Right renal cortex interstitium (tissue), 3 donors: ENCODE data around the gene GREB1. TPM values are rescaled to one million over a fixed set of nuclear protein-coding genes. Genes with fewer than 3 reads are reported as not detected.

Experiments
- DNase-seq, 3 donors: peaks; one replicate each; pipeline ENCODE4 v3.0.0-alpha.2; 2013; ENCODE audit warnings: low read depth in 3 of 3, low spot score in 2 of 3
- polyA plus RNA-seq, 3 donors: library from polyadenylated mRNA; unstranded; fragments of 120-200 nt; gene quantifications; one replicate each; pipeline ENCODE4 v1.2.1, GENCODE V29; 2013; ENCODE audit not compliant: insufficient read length in 3 of 3

The GREB1 gene
- polyA plus RNA-seq, 3 donors = 10.8 to 11.0 (median 10.8) TPM

DNA sequence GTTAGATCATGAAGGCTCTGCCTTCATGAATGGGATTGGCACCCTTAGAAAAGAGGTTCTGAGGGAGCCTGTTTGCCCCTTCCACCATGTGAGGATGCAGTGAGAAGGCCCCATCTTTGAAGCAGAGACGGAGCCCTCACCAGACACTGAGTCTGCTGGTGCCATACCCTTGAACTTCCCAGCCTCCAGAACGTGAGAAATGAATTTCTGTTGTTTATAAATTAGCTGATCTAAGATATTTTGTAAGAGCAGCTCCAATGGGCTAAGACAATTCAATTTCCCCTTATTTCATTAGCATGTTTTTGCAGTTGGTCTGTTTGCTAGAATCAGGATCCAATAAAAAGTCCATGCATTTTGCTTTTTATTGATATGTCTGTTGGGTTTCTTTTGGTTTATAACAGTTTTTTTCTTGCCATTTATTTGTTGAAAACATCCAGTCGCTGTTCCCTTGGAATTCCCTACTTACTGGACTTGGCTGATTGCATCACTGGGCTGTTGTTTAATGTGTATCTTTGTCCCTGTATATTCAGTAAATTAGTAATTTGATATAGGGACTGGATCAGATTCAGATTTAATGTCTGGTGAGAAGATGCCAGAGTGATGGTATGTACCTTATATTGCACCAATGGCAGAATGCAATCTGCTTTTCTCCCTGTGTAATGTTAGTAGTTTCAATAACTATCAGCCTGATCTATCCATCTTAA, 24.0 kb upstream of the GREB1 start:
- DNase-seq = no peak

DNA sequence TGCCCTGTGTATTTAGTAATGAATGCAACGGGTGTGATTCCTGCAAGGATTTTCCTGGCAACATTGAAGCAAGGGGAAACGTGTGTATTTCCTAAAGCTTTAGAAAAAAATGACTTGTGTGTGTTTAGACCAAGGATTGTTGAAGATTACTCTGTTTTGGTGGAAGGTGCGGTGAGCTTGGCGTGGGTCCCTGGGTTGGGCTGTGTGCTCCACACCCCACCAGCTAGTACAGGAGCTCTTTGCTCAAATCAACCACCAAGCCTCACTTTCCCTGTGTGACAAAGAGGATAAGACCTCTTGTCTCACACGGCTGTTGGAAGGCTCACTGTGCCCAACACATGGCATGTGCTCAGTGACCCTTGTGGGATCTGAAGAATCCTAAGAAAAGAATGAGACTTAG, 21.4 kb upstream of the GREB1 start:
- no peak for DNase-seq

DNA sequence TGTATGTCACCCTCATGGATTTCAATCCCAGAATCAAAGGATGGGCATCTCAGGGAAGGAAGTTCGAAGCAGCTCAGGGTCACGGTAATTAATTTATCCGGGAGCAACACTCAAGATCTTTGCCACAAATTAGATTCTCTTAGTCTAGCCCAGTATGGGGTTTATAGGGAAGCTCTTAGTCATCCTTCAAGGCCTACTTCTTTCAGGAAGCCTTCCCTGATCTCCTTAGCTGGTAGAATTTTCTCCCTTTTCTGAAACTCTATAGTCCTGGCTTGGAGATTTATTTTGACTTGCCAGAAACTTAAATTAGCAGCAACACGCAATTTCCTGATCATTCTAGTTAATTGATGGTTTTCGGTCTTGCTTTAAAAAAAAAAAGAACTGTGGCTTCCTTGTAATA, 20.5 kb upstream of the GREB1 start:
- no peak for DNase-seq

DNA sequence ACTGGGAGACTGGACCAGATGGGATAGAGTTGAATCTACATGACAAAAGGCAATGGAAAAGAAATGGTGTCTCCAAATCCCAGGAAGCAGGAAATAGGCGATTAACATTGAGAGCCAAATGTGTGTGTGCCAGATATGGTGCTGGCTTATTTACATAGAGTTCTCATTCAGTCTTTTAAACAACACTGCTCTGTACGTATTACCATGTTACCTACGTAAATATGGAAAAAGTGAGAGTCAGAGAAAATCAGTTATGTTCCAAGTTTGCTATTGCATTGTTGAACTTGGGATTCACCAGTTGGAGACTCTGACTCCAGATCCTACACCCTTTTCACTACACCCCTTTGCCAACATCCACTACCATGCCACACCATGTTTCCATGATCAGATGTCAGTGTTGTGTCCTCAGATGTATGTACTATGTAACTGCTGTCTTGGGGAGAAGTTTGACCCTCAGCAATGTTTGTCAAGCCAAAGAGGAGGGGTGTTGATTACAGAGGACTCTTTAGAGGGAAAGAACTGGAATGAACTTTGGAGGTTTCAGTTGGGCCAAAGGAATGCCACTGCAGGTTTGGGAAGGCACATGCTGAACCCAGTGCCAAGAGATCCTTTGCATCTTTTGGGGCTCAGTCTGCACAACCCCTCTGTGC, 19.6 kb upstream of the GREB1 start:
- DNase-seq = no peak

DNA sequence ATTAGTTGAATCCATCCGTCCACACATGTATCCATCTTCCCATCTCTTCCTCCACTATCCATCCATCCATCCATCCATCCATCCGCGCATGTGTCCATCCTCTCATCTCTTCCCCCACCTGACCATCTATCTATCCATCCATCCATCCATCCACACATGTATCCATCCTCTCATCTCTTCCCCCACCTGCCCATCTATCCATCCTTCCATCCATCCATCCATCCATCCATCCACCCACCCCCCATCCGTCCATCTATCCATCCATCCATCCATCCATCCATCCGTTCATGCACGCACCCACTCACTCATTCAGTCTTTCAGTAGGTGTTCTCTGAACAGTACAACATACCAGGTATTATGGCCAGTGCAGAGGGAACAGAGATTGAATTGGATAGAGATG, 18.9 kb upstream of the GREB1 start:
- DNase-seq = no peak

DNA sequence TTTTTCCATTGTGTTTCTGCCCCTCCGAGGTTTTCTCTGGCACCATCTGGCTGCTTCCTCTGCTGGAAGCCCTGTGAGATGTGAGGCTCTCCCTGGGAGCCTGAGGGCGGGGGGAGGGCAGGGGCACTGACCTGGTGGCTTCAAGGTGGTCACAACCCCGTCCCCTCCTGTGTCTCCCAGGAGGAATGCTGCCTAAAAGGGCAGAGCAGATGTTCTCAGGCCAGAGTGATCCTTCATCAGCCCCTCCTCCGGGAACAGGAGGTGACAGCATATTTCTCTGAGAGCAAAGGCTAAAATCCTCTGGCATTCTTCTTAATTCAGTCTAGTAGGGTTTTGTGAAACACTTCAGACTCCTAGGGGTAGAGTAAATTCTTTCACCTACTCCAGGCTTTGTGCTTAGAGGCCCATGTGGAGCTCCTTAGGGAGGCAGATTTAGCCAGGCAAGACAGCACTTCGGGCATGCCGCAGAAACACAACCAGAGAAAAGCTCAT, 18.3 kb upstream of the GREB1 start:
- DNase-seq = no peak

DNA sequence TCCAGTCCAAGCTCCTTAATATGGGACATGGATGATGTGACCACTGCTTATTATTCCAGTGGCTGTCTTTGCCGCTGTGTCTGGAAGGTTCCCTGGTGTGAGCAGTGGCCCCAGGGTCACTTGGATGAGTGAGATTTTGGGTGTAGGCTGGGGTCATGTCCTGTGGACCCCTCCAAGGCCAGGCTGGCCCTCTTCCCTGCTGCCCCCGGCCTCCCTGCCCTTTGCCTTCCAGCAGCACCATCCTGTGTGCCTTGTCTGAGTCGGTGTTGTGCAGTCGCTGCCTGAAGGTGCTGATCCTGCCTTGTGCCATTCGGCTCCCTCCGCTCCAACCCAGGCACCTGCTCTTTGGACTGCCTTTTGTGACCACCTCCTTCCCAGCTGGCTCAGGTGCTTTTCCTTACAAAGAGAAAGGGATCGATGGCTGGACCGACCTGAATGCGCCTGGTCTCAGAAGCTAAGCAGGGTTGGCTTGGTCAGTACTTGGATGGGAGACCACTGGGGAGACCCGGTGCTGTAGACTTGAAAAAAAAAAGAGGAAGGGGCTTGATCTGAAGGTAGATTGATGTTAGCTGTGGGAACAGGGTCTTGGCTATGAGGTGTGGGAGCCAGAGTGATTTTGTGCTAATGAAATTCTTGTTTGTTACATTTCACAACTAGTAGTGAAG, 16.7 kb upstream of the GREB1 start:
- no peak for DNase-seq

DNA sequence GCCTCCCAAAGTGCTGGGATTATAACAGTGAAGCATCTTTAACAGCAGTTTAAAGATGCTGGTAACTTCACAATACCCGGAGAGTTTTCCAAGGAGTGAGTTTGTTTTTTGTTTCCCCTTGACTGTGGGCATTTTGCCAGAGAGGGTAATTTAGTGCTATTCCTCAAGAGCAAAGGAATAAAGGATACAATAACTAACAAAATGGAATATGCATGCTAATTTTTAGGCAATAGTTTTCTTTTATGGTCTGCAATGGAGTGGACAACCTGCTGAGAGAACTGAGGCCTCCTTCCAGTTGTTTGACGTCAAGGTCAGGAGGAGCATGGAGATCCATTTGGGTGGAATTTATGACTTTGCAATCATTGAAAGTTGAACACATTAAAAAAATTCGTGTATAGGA, 15.9 kb upstream of the GREB1 start:
- DNase-seq = no peak

DNA sequence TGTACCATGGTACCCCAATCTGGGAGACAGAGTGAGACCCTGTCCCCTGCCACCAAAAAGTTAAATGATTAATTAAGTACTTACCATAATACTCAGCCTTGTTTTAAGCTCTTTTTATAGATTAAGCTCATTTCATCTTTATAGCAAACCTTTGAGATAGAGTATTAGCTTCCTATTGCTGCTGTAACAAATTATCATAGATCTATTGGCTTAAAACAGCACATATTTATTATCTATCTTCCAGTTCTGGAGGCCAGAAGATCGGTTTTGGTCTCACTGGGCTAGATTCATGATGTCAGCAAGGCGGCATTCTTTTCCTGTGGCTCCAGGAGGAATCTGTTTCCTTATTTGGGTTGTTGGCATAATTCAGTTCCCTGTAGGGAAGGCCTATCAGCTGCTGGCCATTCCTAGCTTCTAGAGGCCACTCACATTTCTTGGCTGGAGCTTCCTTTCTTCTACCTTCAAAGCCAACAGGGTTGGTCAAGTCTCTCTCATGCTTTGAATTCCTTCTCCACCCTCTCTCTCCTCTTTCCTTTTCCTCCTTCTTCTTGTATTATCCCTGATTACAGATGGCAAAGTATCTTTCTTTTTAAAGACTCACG, 13.7 kb upstream of the GREB1 start:
- no peak for DNase-seq

DNA sequence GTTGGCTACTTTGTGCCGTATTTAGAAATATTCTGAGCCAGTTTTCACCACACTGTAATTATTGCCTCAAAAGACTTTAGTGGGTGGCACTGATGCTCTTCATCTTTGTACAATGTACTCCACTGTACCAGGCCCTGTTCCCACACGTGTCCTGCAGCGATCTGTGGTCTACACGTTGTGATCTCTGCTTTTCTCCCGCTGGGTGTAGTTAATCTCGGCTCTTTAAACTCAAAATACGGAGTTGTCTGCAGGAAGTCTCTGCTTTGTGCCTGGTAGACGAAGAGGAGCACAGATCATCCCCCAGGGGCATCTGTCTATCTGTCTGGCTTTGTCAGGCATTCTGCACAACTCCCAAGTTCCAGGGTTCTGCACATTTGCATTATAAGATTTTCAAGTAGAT, 12.1 kb upstream of the GREB1 start:
- DNase-seq = no peak

DNA sequence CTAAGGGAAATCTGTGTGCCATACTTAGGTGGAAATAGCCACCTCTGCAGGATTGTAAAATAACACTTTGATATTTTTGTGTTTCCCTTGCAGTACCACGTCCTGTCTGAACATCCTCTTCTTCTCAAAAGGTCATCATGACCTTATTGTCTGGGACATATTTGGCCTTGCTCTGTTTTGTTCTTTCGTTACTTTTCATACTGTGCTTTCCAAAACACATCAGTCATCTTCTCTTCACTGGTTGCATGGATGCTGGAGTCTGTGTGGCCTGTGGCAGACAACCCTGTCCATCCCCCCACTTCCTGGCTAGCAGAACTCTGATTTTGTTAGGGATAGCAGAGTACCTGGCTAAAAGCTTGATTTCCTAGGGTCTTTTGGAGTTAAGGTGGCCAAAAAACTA, 9.4 kb upstream of the GREB1 start:
- no peak for DNase-seq

DNA sequence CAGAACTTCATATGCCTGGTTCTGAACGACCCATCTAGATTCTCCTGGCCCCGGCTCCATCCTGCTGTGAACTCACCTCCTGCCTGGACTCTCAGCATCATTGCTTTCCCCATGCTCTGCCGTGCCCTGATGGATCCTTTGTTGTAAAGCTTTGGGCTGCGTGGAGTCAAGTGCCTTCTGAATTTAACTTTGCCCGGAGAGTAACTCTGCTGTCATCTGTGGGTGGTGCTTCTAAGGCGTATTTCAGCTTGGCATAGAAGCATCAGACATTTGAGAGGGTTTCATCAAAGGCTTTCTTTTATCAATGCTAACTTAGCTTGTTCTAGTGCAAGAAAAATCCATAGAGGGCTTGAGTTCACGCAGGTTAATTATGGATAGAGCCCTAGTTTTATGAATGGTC, 8.1 kb upstream of the GREB1 start:
- no peak for DNase-seq

DNA sequence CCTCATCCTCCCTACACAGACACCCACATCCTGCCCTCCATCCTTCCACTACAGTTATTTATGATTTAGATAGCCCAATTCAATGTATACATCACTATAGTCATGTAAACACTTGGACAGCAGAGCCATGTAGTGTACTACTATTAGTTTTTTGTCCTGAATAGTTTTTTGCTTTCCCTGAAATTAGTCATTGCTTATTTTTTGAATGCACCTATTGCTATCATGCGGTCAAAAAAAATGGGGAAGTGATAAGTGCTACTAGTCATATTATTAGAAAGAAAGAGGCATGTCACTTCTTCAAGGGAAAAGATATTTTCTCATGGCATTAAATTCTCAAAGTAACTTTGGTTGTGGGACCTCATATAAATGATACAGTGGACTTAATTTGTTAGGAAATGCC, 6.8 kb upstream of the GREB1 start:
- no peak for DNase-seq

DNA sequence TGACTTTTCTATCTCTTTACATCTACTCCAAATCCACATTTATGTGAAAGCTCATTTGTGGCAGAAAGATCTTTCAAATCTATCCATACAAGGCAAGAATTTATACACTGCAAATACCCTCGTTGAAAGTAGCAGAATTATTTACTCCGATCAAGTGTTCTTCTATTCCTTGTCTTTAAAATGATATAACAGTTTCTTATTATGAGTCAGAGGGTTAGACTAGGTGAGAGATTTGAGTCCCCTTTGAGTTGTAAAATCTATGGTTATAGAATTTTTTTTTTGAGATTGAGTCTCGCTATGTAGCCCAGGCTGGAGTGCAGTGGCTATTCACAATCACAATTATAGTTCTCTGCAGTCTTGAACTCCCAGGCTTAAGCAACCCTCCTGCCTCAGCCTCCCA, 5.6 kb upstream of the GREB1 start:
- DNase-seq = no peak

DNA sequence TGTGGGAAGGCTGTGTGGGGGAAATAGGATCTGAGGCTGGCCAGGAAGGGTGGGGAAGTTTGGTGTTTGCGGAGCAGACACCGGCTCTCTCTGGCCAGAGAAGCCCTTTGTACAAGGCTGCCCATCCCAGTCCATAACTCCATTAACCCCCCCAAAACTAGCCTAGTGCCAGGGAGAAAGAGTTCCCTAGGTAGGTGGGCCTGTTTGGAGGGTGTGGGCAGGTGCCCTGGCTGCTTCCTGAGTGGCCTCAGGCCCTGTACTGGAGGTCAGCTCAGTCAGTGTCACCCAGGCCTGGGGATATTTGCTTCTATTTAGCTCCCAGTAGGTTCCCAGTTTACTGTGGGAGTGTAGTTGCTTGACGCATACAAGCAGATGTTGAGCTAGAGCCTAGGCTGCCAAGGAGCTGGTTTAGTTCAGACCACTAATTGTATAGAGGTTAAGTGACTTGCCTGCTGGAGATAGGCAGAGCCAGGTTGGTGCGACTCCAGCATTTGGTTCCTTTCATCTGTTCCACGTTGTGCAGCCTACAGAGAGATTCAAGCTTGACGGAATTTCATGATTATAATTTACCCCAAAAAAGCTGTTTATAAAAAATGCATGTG, 2.9 kb upstream of the GREB1 start:
- DNase-seq = no peak

DNA sequence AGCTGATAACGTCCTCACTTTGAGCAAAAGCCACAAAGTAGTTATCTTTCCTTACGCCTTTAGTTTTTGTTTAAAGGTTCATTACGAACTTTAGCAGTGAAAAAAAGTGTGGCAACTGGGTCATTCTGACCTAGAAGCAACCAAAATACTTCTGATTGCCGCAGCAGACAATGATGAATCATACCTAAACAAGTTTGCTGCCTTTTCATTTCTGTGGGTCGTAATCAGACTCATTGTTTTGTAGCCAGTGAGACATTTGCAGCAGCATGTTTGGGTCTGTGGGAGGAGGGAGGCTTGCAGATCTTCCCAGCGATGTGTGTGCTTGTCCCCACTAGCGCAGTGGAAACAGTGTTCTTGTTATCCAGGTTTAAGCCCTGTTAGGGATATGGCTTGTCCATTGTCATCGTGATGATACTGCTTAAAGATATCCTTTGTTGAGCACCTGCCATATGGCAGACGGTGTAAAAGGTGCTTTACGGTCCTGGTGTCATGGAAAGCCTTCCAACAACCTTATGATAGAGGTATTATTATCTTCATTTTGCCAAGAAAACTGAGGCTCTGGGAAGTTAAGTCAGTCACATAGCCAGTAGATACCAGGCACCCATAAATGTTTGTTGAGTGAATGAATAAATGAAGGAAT, 1.3 kb upstream of the GREB1 start:
- DNase-seq = no peak

DNA sequence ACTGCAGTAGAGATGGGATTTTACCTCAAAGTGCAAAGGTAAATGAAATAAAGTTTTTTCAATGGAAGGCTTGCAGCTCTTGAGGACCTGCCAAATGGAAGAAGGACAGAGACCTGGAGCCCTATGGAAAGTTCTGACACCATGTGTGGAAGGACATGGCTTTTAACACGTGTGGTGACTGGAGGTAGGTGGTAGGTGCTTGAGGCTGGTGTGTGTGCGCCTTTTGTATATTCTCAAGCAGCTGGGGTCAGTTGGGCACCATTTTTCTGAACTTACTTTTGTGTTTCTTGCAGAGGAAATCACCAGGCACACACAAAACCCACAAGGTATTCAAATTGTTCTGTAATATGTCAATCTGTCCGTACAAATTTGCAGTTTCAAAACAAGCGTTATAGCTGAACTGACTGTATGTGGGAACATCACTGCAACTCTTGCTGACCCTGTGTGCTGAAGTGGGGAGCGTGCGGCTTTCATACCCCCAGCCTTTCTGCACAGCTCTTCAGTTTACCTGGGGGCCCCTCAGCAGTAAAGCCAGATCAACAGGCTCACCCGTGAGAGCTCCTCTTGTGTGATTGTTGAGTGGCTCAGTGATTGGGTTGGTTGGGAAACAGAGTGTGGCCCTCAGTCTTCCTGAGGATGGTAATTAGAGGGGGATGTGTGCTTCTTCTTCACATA, 363 bp downstream of the GREB1 start:
- DNase-seq = no peak

DNA sequence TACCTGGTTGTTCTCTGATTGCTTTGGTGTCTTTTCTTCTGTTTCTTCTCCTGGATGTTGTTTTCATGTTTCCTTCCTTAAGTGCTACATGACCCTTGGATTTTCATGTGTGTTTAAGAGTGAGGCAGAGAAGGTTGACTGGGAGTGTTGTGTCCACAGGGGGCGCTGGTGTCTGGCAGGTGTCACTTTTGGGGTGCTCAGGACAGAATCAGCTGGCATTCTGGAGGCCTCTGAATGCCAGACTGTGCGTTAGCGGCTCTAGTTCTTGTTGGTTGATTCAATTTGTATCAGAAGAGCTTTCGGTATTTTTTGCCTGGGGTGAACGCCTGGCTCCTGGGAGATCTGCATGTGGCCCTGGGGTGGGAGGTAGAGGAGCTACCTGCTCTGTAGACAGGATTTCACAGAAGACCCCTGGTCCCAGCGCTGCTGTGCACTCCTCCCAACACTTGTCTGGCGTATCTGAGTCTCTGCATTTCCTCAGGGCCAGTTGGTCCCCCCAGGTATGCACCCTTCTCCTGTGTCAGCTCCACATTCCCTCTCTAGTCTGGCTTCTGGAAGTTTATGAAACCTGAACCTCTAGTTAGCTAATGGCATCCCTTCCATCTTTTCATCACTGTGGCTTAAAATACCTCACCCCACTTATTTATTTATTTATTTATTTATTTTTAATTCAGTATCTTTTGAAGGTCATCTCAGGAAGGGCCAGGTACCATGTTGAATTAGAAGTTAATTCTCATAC, 1.1 kb downstream of the GREB1 start:
- no peak for DNase-seq

DNA sequence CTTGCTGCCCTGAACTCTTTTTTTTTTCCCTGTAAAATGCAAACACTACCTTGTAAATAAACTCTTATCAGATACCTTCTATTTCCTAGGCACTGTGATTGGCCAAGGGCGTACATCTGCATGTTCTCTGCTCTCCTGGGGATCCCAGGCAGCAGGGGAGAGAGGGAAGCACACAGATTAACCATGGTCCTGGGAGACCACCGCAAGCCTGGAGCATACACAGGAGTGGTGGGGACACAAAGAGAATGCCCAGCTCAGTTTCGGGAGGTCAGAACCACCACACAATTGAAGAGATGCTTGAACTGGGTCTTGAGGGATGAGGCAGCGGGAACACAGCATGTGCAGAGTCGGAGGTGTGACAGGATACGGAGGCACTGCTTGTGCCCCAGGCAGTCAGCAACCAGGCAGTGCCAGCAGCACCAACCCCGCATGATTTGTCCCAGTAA, 2.1 kb downstream of the GREB1 start:
- DNase-seq = no peak
